ENCODE results near the gene ATF6.

Gene ATF6

DNA sequence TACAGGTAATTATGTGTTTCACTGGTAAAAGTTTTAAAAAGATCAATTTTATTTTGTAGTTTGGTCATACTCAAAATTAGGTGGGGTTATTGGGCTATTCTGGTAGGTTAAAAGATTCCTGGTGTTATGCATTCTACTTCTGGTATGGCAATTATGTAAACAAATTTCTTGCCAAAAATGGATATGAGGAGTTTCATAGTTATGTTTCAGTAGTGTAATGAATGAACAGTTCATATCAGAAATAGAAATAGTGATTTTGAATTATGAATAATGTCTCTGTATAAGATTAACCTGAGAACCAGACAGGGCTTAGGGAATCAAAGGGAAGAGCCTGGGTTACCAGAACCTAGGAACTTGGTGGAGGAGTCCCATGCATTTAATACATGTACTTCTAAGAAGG lies 15.9 kb downstream of the ATF6 start:
- no peak overlapping the region for H3K4me3 ChIP-seq (ENCODE audit: low read length)
- DNase-seq (ENCODE audit: low read depth): peak; percentile 68
- TF ChIP-seq, protein P1, sequence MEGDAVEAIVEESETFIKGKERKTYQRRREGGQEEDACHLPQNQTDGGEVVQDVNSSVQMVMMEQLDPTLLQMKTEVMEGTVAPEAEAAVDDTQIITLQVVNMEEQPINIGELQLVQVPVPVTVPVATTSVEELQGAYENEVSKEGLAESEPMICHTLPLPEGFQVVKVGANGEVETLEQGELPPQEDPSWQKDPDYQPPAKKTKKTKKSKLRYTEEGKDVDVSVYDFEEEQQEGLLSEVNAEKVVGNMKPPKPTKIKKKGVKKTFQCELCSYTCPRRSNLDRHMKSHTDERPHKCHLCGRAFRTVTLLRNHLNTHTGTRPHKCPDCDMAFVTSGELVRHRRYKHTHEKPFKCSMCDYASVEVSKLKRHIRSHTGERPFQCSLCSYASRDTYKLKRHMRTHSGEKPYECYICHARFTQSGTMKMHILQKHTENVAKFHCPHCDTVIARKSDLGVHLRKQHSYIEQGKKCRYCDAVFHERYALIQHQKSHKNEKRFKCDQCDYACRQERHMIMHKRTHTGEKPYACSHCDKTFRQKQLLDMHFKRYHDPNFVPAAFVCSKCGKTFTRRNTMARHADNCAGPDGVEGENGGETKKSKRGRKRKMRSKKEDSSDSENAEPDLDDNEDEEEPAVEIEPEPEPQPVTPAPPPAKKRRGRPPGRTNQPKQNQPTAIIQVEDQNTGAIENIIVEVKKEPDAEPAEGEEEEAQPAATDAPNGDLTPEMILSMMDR (conservative IDR thresholded peaks at IDR 0.05; ENCODE audit: low read length): no peak

DNA sequence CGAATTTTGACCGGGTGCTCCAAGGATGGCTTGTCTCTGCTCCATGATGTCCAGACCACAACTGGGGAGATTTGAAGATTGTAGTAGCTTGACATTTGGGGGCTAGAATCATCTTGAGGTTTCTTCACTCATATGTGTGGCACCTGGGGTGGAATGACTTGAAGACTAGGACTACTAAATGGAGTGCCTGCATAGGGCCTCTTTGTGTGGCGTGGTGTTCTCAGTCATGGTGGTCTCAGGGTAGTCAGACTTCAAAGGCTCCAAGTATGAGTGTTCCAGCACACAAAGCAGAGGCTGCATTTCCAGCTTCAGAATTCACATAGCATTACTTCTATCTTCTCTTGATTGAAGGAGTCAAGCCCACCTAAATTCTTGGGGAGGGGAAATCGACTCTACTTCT lies 16.8 kb downstream of the ATF6 start:
- no peak overlapping the region for H3K4me3 ChIP-seq (ENCODE audit: low read length)
- TF ChIP-seq, protein P1 (conservative IDR thresholded peaks at IDR 0.05; ENCODE audit: low read length): no peak
- no peak for DNase-seq (ENCODE audit: low read depth)

DNA sequence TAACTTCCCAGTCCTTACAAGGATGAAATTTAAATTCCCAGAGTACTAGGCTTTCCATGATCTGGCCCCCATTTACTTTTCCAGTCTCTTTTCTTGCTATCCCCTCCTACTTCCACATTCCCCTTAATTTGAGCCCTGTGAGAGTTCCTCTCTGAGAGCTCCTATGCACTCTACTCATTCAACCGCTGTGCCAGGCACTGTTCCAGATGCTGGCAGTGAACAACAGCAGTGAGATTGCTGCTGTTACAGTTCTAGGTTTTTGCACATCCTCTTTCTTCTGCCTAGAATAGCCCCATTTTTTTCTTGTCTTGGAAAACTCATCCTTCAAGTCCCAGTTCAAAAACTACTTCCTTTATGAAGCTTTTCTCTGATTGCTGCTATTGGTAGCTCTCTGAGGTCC lies 18.8 kb downstream of the ATF6 start:
- TF ChIP-seq, protein P1 (conservative IDR thresholded peaks at IDR 0.05; ENCODE audit: low read length): no peak
- DNase-seq (ENCODE audit: low read depth): no peak
- no peak overlapping the region for H3K4me3 ChIP-seq (ENCODE audit: low read length)

DNA sequence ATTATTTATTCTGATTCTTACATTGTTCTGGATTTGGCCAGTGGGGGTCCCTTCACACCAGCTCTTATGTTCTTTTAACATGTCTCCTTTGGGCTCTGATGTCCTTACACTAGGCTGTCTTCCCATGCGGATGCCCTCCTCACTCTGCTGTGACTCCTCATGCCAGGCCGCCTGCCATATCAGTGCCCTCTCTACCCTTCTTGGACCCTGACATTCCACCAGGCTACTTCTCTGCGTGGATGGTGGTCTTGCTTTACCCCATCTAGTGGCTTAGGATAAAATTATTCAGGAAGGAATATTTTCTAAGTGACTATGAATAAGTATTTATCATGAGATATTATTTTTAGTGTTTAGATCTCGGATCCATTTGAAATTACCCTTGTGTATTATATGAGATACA lies 21.2 kb downstream of the ATF6 start:
- no peak for DNase-seq (ENCODE audit: low read depth)
- H3K4me3 ChIP-seq (ENCODE audit: low read length): no peak overlapping the region
- TF ChIP-seq, protein P1 (conservative IDR thresholded peaks at IDR 0.05; ENCODE audit: low read length): no peak; the same call in 1 of the 2 replicates

DNA sequence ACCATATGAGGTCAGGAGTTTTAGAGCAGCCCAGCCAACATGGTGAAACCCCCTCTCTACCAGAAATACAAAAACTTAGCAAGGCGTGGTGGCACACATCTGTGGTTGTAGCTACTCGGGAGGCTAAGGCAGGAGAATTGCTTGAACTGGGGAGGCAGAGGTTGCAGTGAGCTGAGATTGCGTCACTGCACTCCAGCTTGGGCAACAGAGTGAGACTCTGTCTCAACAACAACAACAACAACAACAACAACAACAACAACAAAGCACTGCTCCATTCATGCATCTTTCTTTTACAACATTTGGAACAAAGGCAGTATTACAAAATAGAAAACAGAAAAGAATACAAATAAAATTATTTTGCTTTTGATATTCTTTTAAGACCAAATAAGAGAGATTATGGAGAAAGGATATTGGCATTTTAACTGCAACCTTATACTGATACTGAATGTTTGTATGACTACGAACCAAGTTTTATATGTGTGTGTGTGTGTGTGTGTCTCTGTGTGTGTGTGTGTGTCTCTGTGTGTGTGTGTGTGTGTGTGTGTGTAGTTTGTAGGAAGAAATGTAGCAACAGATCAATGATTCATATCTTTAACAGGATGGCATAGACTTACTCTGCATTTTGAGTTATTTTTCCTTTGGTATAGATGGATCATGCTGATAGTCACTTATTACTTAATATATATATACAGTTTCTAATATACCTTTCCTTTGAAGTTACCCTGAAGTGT lies 24.6 kb downstream of the ATF6 start:
- TF ChIP-seq, protein P1 (conservative IDR thresholded peaks at IDR 0.05; ENCODE audit: low read length): no peak
- no peak for DNase-seq (ENCODE audit: low read depth)
- no peak overlapping the region for H3K4me3 ChIP-seq (ENCODE audit: low read length)

DNA sequence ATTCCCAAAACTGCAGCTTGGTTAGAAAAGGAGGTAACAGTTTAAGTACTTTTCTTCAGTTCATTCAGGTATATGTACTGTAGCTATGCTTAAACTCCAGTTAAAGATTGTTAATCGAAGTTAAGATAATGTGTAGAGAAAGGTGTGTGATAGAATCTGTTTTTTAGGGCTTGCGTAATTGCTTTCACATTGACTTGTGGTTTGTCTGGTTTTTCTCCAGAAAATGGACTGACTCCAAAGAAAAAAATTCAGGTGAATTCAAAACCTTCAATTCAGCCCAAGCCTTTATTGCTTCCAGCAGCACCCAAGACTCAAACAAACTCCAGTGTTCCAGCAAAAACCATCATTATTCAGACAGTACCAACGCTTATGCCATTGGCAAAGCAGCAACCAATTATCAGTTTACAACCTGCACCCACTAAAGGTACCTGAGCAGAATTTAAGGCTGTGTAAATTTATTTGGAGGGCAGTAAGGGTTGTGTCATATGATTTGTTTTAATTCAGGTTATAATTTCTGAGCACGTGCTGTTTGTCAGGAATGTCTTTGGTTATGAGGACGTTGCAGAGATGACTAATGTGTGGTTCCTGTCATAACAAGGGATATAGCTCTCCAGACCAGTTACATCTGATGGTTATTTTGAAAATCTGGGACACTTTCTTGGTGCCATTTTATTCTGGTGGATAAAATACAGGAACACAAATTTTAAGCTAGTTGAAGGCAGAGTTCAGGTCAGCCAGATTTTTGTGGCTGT lies 26.0 kb downstream of the ATF6 start:
- TF ChIP-seq, protein P1 (conservative IDR thresholded peaks at IDR 0.05; ENCODE audit: low read length): no peak
- H3K4me3 ChIP-seq (ENCODE audit: low read length): no peak overlapping the region
- DNase-seq (ENCODE audit: low read depth): peak; percentile 30

DNA sequence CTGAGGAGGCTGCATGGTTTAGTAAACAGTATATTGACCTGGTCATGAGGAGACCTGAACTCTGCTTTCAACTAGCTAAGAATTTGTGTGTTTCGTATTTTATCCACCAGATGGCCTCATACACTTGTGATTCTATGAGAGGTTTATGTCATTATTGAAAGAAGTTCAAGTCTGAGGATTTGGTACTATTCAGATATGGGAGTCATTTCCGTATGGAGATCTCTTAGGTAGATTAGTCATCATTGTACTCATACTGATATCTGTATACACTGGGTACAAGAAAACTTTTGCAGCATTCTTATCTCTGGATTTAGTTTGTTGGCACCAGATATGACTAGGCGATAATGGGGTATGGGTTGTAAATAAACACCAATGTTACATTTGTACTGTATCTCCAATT lies 26.6 kb downstream of the ATF6 start:
- peak; percentile 81 for DNase-seq (ENCODE audit: low read depth)
- no peak overlapping the region for H3K4me3 ChIP-seq (ENCODE audit: low read length)
- TF ChIP-seq, protein P1 (conservative IDR thresholded peaks at IDR 0.05; ENCODE audit: low read length): peak; percentile 67
